A673 (cell line): ENCODE results near the gene IL17B. TPM values are rescaled to one million over a fixed set of nuclear protein-coding genes. Genes with fewer than 3 reads are reported as not detected.

Source experiments
- BruUV-seq: library from RNA; stranded (reverse); fragments of 400-500 nt; replicated peaks from 2 replicates; lab custom pipeline; 2021; lab: Mats Ljungman, UMichigan
- CTCF ChIA-PET: fragments of 300-600 bp; sonication (Branson Sonifier 250); formaldehyde crosslinking; loops from one replicate; lab custom pipeline; 2022; ENCODE audit warnings: antibody characterized with exemption; lab: Charles Lee
- POLR2A ChIA-PET: fragments of 300-600 bp; sonication (Branson Sonifier 250); formaldehyde crosslinking; loops from one replicate; lab custom pipeline; 2022; ENCODE audit warnings: antibody characterized with exemption; ENCODE audit not compliant: low non-redundant PET; lab: Charles Lee
- DNase-seq: peaks from one replicate; pipeline ENCODE4 v3.0.0-alpha.2; 2015; ENCODE audit warnings: low spot score
- H3K27ac ChIP-seq: fragments of 200-600 bp; sonication (generic); 2 replicates; pipeline ENCODE4 v1.5.1; 2016; ENCODE audit warnings: mixed run types, low read depth, mild to moderate bottlenecking, mixed read lengths, antibody characterized with exemption, low read length; ENCODE audit not compliant: poor library complexity, severe bottlenecking
- H3K27me3 ChIP-seq: fragments of 200-600 bp; sonication (generic); replicated peaks from 2 replicates; pipeline ENCODE4 v1.6.1; 2017; ENCODE audit warnings: mixed run types, low read depth, mild to moderate bottlenecking, mixed read lengths, antibody characterized with exemption, low read length; ENCODE audit not compliant: insufficient read depth, poor library complexity
- H3K36me3 ChIP-seq: fragments of 200-600 bp; sonication (generic); 2 replicates; pipeline ENCODE4 v1.6.1; 2016; ENCODE audit warnings: mixed run types, mild to moderate bottlenecking, mixed read lengths, antibody characterized with exemption, low read length; ENCODE audit not compliant: insufficient read depth, poor library complexity, severe bottlenecking
- H3K4me1 ChIP-seq: fragments of 200-600 bp; sonication (generic); 2 replicates; pipeline ENCODE4 v1.6.1; 2017; ENCODE audit warnings: mixed run types, mild to moderate bottlenecking, mixed read lengths, antibody characterized with exemption, low read length; ENCODE audit not compliant: insufficient read depth, poor library complexity, severe bottlenecking
- H3K4me3 ChIP-seq: fragments of 200-600 bp; sonication (generic); 2 replicates; pipeline ENCODE4 v1.5.1; 2016; ENCODE audit warnings: low read depth, mixed run types, mild to moderate bottlenecking, mixed read lengths, low read length; ENCODE audit not compliant: poor library complexity, severe bottlenecking
- H3K9me3 ChIP-seq: fragments of 200-600 bp; sonication (generic); 2 replicates; pipeline ENCODE4 v1.6.1; 2016; ENCODE audit warnings: mixed run types, low read depth, mild to moderate bottlenecking, mixed read lengths, antibody characterized with exemption, low read length; ENCODE audit not compliant: poor library complexity, severe bottlenecking
- CTCF ChIP-seq: fragments of 300-800, 200-600 bp; sonication (generic); conservative IDR thresholded peaks from 2 replicates; pipeline ENCODE4 v1.5.1; 2017; ENCODE audit warnings: low read depth, mild to moderate bottlenecking, antibody characterized with exemption, low read length, moderate library complexity, mixed read lengths
- EZH2 ChIP-seq: fragments of 200-600 bp; sonication (generic); IDR thresholded peaks from 2 replicates; pipeline ENCODE4 v1.6.1; 2017; ENCODE audit warnings: borderline replicate concordance, low read depth, mild to moderate bottlenecking, mixed read lengths, antibody characterized with exemption, low read length; ENCODE audit not compliant: poor library complexity, severe bottlenecking
- intact Hi-C: fragments of 100-400 bp; cut with micrococcal nuclease; formaldehyde crosslinking; loops from one replicate; pipeline ENCODE4 v1.10.0; 2022; ENCODE audit not compliant: unreplicated experiment
- total RNA-seq: library from RNA; stranded (reverse); gene quantifications from 2 replicates; pipeline ENCODE4 v1.2.3, GENCODE V29; 2021

IL17B gene
- total RNA-seq, 1 experiment from 2014 or later = not detected

- ChIA-PET POLR2A (interaction anchor here (0.5 kb wide), 1 partner anchor 101 kb away, joined by 3 read pairs; no protein-coding TSS in a partner anchor), CTCF (no interaction called here)
- no TSS peak for BruUV-seq
- DNase-seq = no peak
- Histone ChIP-seq H3K36me3 (no peaks in the 10 kb centered on the region), H3K4me1 (no peaks in the 10 kb centered on the region), H3K27me3 (no peaks in the 10 kb centered on the region), H3K9me3 (no peaks in the 10 kb centered on the region), H3K27ac (no peak overlapping the region), H3K4me3 (no peak overlapping the region)
- intact Hi-C loops = no loop called here
- TF ChIP-seq EZH2 = no peak
These were observed 36.2 kb upstream of the IL17B start for GRCh38 chr5:149415066-149415967.

- H3K36me3 ChIP-seq = no peaks in the 10 kb centered on the region
- H3K4me1 ChIP-seq = no peaks in the 10 kb centered on the region
These were observed 35.4 kb upstream of the IL17B start for GRCh38 chr5:149414405-149415065.

GRCh38 chr5:149413477-149414210, 34.6 kb upstream of the IL17B start:
- no peaks in the 10 kb centered on the region for H3K4me1 ChIP-seq
- BruUV-seq = no TSS peak
- intact Hi-C loops = no loop called here
- CTCF ChIA-PET = interaction anchor here (0.6 kb wide), 1 partner anchor 148 kb away, joined by 3 read pairs; no protein-coding TSS in a partner anchor
- no peak overlapping the region for H3K4me3 ChIP-seq
- no peak for TF ChIP-seq EZH2
- no peak for TF ChIP-seq CTCF
- POLR2A ChIA-PET = no interaction called here
- no peak overlapping the region for H3K27ac ChIP-seq
- H3K27me3 ChIP-seq = no peaks in the 10 kb centered on the region
- DNase-seq = no peak
- no peaks in the 10 kb centered on the region for H3K9me3 ChIP-seq
- no peaks in the 10 kb centered on the region for H3K36me3 ChIP-seq

More at GRCh38 chr5:149414405-149415065, 35.4 kb upstream of the IL17B start:
- no peaks in the 10 kb centered on the region for H3K27me3 ChIP-seq
- no TSS peak for BruUV-seq
- intact Hi-C loops = no loop called here
- no peak for DNase-seq
- no peaks in the 10 kb centered on the region for H3K9me3 ChIP-seq
- no peak overlapping the region for H3K27ac ChIP-seq
- ChIA-PET CTCF (no interaction called here), POLR2A (interaction anchor here (0.5 kb wide), 1 partner anchor 102 kb away, joined by 3 read pairs; no protein-coding TSS in a partner anchor)
- TF ChIP-seq CTCF = no peak
- TF ChIP-seq EZH2 = no peak
- no peak overlapping the region for H3K4me3 ChIP-seq
